G401 (cell line): ENCODE data around the gene CPSF4. TPM values are rescaled to one million over a fixed set of nuclear protein-coding genes. Genes with fewer than 3 reads are reported as not detected.

Experiments
- DNase-seq: peaks from one replicate; pipeline ENCODE4 v3.0.0-alpha.2; 2015; ENCODE audit warnings: low spot score
- in situ Hi-C: cut with HindIII; loops from 2 replicates; pipeline ENCODE4 v1.10.0; 2016; ENCODE audit warnings: low sequenced_read_pairs, mixed read lengths
- total RNA-seq: library from RNA; depleted of rRNA; stranded (reverse); fragments of >200 nt; shearing (Covaris generic); gene quantifications from 2 replicates; pipeline ENCODE4 v1.2.3, GENCODE V29; 2014; rRNA removed

Gene CPSF4
- 57.0 and 59.3 TPM in 2 replicates for total RNA-seq

DNA sequence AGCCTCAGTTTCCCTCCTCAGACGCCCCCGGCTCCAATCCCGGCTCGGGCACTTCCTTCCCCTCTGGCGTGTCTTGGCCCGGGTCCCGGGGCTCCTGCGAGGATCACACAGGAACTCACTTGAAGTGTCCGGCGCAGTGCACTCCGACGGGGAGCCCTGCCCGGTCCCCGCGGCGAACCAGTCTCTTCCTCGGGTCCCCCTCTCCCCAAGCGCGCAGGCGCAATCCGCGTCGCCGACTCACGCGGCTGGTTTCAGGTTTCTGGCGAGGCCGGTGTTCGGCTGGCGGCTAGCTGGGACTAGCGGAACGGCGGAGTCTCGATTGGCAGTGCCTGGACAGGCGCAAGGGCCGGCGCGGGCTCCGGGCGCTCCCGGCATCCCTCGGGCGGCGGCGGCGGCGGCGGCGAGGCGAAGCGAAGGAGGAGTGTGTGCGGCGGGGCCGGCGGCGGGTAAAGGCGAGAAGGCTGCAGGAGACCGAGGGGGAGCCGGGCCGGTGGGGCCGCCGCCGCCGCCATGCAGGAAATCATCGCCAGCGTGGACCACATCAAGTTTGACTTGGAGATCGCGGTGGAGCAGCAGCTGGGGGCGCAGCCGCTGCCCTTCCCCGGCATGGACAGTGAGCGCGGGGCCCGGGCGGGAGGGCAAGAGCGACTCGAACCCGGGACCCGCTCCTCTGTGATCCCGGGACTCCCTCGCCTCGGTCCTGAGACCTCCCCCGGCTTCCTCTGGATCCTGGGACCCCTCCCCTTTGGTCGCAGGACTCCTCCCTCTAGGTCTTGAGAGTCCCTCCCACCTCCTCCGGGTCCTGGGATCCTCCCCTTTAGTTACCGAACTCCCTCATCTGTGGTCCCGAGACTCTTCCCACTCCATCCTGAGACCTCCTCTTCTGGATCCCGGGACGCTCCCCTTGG, at the start of gene CPSF4, which contains the start of gene PTCD1:
Gene CPSF4, plus strand, starts transcription at position 371 of the 908 bp plus-strand sequence. Its CDS starts 140 bp downstream, at position 511.
Gene PTCD1, minus strand, starts transcription at position 226 of the 908 bp plus-strand sequence. CDS start 3,556 bp downstream, outside the sequence.
- in situ Hi-C loops: no loop called here
- DNase-seq: peak; percentile 93

DNA sequence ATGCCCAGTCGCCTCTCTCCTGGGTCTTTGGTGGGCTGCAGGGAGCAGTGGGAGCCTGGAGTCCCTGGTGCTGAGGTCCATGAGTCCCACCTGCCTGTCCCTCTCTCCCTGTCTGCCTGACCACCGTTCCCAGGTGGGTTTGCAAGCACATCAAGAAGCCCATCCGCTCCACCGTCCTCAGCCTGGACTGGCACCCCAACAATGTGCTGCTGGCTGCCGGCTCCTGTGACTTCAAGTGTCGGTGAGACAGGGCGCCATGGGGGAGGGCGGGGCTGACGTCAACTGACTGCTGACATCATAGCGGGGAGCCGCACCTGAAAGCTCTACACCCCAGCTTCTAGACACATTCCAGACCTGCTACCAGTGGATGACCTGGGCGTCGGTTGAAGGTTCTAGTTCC, 49.0 kb upstream of the CPSF4 start:
- in situ Hi-C loops: no loop called here
- no peak for DNase-seq

DNA sequence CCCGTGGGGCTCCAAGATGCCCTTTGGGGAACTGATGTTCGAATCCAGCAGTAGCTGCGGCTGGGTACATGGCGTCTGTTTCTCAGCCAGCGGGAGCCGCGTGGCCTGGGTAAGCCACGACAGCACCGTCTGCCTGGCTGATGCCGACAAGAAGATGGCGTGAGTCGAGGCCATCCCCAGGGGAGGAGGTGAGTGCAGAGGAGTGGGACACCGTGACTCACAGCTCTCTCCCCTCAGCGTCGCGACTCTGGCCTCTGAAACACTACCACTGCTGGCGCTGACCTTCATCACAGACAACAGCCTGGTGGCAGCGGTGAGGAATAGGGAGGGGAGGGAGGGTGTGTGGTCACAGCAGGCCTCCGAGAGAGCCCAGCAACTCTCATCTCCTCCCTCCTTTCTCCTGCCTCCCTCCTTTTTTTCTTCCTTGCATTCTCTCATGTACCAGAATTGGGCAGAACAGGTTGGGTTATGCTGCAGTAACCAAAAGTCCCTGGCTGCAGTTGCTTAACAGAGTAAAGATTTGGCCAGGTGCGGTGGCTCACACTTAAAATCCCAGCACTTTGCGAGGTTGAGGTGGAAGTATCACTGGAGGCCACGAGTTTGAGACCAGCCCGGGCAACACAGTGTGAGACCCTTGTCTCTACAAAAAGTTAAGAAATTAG, 47.7 kb upstream of the CPSF4 start:
- in situ Hi-C loops: no loop called here
- DNase-seq: no peak

DNA sequence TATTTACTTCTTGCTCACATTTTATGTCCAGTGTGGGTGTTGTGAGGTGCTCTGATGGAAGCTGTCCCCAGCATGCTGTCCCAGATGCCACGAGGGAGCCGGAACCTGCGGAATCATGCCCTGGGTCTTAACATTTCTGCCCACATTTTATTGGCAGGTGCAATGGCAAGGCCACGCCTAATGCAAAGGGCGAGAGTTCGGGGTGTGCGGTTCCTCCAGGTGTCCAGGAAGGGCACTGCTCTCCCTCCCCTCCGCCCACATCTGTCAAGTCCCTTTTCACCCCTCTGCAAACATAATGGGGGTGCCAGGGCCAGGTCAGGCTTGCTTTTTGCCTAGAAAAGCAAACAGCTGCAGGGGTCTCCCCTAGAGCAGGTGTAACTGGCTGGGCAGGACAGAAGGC, 46.7 kb upstream of the CPSF4 start:
- no peak for DNase-seq
- in situ Hi-C loops: no loop called here

DNA sequence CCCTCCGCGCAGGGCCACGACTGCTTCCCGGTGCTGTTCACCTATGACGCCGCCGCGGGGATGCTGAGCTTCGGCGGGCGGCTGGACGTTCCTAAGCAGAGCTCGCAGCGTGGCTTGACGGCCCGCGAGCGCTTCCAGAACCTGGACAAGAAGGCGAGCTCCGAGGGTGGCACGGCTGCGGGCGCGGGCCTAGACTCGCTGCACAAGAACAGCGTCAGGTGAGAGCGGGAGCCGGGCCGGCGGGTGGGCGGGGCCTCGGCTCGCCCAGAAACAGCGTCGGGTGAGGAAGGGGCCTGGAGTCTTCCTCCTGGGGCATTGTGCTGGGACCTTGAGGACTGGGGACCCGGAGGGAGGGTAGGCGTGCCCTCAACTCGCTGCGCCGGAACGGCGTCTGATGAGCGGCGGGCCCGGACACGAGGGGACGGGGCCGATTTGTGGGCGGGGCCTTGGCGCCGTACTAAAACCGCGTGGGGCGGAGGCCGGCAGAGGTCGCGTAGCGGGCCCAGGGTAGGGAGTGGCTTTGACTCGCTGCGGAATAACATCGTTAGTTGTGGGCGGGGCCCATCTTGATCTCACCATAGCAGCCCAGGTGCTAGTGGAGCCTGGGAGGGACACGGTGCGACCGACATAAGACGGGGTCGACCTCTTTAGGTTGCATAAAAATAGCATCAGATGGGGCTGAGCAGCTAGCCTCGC, 45.9 kb upstream of the CPSF4 start:
- in situ Hi-C loops: no loop called here
- DNase-seq: peak; percentile 82

DNA sequence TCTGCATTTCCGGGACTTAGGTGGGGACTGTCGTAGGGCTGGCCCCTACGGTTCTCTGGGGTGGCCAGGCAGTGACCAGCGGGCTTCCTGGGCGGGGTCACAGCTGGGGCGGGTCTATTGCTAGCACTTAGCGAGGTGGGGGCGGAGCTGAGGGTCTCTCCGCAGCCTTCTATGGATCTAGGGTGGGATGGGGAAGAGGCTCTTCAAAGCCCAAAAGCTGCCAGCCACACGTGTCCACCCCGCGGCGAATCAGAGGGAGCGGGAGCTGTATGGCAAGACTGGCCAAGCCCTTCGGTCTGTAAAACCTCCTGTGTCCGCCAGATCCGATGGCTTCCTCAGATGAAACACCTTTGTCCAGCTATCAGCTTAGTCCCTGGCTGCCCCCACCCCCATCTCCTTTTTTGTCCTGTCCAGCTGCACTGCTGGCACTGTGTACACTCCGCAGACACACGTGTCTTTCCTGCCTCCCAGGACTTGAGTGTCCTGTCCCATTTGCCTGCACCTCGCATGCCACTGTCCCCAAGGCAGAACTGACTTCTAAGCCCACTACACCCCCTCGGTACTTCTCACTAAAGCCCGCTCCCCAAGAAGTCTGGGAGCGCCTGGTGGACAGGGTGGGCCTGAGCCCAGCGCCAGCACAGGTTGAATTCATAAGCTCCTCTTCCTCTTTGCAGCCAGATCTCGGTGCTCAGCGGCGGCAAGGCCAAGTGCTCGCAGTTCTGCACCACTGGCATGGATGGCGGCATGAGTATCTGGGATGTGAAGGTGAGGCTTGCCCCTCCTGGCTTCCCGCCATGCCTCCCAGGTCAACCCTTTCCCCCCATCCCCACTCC, 45.2 kb upstream of the CPSF4 start:
- in situ Hi-C loops: no loop called here
- peak; percentile 66 for DNase-seq

DNA sequence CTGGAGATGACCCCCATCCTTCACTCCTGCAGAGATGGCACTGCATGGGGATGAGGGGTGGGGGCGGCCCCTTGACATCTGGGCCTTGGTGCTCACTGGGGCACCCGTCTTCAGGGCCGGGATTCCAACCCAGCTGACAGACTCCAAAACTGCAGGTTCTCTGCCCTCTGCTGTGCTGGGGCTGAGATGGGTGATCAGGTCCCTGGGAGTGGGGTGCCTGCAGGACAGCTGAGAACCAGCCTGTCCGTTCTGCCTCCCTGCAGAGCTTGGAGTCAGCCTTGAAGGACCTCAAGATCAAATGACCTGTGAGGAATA, 44.6 kb upstream of the CPSF4 start:
- in situ Hi-C loops: no loop called here
- no peak for DNase-seq

DNA sequence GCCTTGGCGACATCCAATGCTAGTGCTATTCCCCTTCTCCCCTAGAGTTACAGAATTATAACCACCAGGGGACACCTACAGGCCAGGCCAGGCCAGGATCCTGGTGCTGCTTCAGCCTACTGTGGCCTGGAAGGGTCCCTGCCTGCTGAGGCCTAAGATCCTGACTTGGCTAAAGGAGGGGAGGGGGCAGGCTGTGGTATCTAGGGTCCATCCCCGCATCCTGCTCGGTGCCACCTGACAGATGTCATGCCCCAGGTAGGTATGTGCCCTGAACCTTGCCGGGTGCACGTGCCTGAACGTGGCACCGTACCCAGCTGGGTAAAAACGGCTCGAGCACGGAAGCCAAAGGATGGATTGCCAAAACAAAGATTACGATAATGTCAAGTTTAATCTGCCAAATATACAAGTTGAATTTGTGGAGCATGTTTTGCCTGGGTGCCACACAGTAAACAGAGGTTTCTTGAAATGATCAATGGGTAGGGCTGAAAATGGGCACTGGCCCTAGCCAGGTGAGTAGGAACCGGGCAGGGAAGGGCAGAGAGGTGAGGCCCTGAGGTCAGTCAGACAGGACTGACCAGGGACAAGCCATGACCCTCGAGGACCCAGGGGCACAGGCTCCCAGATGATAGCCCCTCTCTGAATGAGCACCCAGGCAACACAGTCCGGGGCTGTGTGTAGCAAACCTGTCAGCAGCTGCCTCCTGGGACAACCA, 43.0 kb upstream of the CPSF4 start:
- DNase-seq: no peak
- in situ Hi-C loops: no loop called here

DNA sequence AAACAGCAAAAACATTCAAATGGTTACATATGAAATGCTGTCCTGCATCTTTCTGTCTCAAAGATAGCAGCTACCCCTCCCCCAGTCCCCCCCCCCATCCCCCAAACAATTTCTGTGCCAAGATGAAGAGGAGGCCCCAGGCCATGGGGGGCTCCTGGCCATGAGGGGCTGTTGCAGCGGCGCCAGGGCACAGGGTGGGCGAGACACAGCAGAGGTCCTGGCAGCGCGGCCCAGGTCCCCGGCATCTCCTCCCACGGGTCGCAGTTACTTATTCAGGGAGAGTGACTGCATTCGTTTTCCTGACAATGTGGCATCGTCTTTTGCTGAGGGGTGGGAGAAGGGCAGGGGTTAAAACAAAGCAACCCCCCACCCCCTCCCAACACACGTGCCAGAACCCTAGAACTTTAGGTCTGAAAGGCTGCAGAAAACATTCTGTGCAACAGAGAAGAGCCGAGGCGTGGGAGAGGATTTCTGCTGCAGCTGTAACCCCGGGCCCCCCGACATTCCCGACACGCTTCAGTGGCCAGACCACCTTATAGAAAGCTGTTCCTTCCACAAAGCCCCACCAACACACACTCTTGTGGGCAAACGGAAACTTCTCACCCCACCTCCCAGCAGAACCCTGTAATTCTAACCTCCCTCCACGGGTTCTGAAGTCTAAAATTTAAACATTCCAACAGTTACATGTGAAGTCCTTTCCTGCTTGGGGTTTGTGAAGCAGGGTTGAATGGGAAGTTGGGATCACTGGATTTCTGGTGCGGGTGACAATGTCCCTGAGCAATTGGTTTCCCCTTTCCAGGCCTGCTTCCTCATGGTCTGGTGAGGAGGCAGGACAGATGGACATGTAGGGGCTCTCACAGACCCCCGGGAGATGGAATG, 42.1 kb upstream of the CPSF4 start:
- no peak for DNase-seq
- in situ Hi-C loops: no loop called here

DNA sequence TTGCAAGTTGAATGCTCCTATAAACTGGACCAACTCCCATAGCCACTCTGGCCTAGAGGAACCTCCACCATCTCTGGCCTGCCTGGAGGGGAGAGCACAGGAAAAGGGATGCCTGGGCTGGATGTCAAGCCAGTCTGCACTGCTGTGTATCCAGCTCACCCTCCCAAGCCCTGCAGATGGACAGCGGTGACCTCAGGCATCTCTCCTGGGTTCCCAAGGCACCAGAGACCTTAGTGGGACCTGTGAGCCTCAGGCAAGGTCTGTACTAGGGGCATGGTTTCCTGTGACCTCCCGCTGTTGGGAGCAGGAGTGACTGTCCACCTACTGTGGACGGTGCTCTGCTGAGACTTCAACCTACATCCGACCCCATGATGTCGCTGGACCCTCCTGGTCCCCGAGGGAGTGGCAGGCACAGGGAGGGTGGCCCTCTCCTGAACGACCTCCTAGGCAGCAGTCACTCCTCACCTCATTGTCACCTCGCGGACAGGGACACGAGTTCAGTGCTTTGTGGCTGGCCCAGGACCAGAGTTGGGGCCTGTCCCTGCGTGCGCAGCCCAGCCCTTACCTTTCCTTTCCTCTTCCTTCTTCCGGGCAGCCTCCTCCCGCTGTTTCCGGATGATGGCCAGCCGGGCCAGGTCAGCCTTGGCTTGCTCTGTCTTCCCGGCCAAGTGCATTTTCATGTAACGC, 41.3 kb upstream of the CPSF4 start:
- DNase-seq: no peak
- in situ Hi-C loops: no loop called here

DNA sequence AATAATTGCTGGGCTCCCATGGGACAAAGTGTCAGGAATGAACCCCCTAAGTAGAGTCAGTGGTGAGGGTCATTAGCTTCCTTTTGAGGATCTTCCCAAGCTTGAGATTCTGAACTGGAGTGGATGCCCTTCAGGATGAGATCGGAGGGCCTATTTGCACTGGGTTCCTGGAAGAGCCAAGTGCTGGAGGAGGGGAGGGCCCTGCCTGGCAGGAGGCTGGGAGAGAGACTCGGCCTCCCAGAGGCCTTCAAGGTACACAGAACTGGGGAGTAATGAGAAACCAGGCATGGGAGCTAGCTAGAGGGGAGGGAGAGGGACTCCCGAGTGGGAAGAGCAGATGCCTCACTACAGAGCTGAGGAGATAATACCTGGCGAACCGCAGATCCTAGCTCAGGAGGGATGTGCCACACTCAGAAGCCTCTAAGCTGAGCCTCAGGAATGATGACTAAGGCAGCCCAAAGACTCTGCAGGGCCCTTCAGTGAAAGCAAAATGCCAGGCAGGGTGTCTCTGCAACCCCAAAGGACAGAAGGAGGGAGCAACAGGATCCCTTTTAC, 39.8 kb upstream of the CPSF4 start:
- in situ Hi-C loops: no loop called here
- no peak for DNase-seq

DNA sequence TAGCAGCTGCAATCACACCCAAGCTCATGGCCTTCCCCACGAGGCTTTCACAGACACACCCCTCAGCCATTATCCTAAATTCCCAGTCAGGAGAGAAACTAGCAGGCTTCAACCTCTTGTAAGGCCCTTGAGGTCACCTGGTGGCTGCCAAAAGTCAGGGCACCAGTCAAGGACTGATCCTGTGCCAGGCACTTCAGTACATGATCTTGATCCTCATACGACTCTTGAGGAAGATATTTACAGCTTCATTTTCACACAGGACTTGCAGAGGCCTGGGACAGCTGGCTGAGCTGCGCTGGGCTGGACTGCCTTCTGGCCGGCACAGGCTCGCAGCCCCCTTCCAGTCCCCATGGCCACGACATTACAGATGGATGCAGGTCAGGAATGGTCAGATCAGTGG, 39.1 kb upstream of the CPSF4 start:
- in situ Hi-C loops: no loop called here
- DNase-seq: no peak

DNA sequence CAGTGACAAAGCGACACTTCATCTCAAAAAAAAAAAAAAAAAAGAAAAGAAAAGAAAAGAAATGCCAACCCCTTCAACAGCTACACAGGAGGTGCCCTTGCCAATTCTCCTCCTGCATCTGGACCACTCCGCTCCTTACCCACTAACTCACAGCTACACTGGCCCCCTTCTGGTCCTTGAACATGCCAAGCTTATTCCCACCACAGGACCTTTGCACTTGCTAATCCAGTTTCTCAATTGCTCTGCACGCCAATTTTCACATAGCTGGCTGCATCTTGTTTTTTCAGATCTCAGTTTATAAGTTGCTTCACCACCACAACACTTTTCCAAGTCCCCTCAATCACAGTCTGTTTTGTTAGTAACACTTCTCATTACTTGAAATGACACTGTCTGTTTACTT, 35.9 kb upstream of the CPSF4 start:
- in situ Hi-C loops: no loop called here

DNA sequence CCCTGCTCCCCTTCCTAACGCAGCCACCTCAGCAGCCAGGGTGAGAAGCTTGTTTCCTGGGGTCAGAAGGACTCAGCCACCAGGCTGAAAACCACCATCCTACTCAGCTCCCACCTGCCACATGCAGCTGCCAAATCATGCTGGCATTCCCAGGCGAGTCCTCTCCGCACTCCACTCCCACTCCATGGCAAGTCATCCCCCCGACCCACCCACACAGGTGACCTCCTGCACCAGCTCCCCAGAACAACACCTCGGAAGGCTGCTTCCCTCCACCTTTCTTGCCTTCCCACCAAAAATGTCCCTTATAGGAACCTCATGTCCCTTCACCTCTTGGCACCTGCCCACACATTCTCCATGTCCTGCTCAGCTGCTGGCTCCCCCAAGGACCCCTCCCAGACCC, 35.0 kb upstream of the CPSF4 start:
- no peak for DNase-seq
- in situ Hi-C loops: no loop called here

More for the DNA sequence above, 35.9 kb upstream of the CPSF4 start:
- no peak for DNase-seq

DNA sequence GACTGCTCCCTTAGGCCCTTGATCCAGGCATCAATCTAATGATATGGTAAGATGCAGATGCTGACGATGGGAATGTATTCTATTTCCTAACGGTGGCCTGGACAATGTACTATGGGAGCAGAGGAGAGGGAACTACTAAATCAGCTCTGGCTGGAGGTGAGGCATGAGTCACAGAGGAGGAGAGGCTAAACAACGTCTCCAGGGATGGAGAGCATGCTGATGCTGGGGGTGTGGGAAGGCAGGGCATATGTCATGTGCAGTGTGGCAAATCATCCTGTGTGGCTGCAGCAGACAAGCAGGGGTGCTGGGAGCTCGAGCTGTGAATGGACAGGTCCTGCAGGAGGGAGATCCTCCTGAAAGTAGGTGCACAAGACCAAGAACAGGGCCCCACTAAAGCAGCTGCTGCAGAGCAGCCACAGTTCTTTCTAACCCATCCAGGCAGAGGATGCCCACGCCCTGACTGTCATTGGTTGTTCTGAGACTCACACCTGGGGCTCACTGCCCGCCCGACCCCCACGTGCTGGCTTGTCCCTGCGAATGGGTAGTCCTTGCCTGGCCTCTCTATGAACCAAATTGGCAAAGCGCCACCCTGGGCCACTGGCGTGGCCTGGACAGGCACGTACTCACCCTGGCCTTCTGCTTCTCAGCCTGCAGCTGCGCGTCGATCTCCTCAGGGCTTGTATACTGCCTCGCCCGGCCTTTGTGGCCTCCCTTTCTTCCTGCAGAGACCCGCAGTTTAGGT, 34.3 kb upstream of the CPSF4 start:
- in situ Hi-C loops: no loop called here
- no peak for DNase-seq

DNA sequence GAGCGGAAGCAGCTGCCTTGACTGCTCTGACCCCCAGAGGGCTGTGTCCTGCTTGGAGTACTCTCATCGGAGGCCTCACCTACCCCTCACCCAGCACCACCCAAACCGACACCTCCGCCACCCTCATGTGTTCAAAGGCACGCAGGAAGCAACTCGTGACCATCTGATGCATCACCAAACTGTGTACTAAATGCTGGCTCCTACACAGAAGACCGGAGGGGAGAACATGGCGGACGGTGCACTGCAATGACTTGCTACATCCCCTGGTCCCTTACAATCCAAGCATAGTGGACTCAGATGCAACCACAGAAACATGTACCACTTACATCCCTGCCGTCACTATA, 33.8 kb upstream of the CPSF4 start:
- DNase-seq: no peak
- in situ Hi-C loops: no loop called here
